Vagina (tissue), 2 donors: ENCODE data around the gene SLC22A13. TPM values are rescaled to one million over a fixed set of nuclear protein-coding genes. Genes with fewer than 3 reads are reported as not detected.

Source experiments
- DNase-seq, 2 donors: peaks; one replicate each; pipeline ENCODE4 v3.0.0-alpha.2; 2017; ENCODE audit errors: extremely low spot score in 2 of 2
- H3K27ac ChIP-seq: fragments of 200-600 bp; sonication (generic); one replicate; pipeline ENCODE4 v1.5.1; 2019
- H3K27me3 ChIP-seq: fragments of 200-600 bp; sonication (generic); one replicate; pipeline ENCODE4 v1.5.1; 2019
- H3K36me3 ChIP-seq, 2 donors: fragments of 200-600 bp; sonication (generic); one replicate each; pipeline ENCODE4 v1.5.1; 2017 to 2019
- H3K4me1 ChIP-seq: fragments of 200-600 bp; sonication (generic); one replicate; pipeline ENCODE4 v1.5.1; 2019
- H3K4me3 ChIP-seq, 2 donors: fragments of 200-600 bp; sonication (generic); 1 replicate in 1 of 2; 2 replicates in 1 of 2; pipeline ENCODE4 v1.5.1; 2016 to 2019
- H3K9me3 ChIP-seq: fragments of 200-600 bp; sonication (generic); one replicate; pipeline ENCODE4 v1.5.1; 2019
- POLR2A ChIP-seq, 2 donors: fragments of 450-650 bp; IDR thresholded peaks; one replicate each; pipeline ENCODE4 v1.6.1; 2017; ENCODE audit warnings: antibody characterized with exemption in 2 of 2, mild to moderate bottlenecking in 2 of 2, moderate library complexity in 2 of 2
- POLR2AphosphoS5 ChIP-seq, 2 donors: sonication (generic); formaldehyde crosslinking; IDR thresholded peaks; one replicate each; pipeline ENCODE4 v1.9.0; 2017; ENCODE audit warnings: antibody characterized with exemption in 2 of 2, mild to moderate bottlenecking in 2 of 2, low read depth in 1 of 2; ENCODE audit not compliant: insufficient read depth in 1 of 2
- intact Hi-C: fragments of 100-400 bp; cut with DNase I; formaldehyde crosslinking; loops from one replicate; pipeline ENCODE4 v1.15.1; 2023
- total RNA-seq: library from RNA; depleted of rRNA; stranded (reverse); fragments of >200 nt; gene quantifications from one replicate; pipeline ENCODE4 v1.2.3, GENCODE V29; 2016
- TF ChIP-seq, protein P1 (sequence below), 3 experiments: fragments of 450-650 bp in 2 of 3; fragments of 200-600 bp in 1 of 3; sonication (generic) in 1 of 3; IDR thresholded peaks; one replicate each; pipeline ENCODE4 v1.5.1; 2017 to 2019; ENCODE audit warnings: antibody characterized with exemption in 3 of 3, mild to moderate bottlenecking in 2 of 3, moderate library complexity in 2 of 3

Gene SLC22A13
- total RNA-seq, 1 donor from 2014 or later = not detected

DNA sequence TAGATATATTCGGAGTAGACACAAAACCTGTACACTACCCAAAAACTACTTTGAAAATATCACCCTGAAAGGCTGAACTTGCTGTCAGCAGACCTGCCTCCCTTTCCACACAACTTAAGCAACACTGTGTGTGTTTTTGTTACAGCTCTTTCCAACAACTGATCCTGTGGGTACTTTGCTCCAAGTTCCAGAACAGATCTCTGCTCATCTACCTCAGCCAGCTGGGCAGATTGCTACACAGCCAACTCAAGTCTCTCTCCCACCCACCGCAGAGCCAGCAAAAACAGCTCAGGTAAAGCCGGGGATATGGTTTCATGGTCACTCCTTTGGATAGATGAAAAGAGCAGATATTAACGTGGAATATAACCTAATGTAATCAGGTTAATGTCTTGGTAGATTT is 19.7 kb upstream of the SLC22A13 start:
- DNase-seq = no peak
- Histone ChIP-seq H3K27me3 (no peaks in the 10 kb centered on the region), H3K4me3 (no peak overlapping the region), H3K9me3 (no peaks in the 10 kb centered on the region), H3K27ac (no peak overlapping the region), H3K4me1 (no peaks in the 10 kb centered on the region), H3K36me3 (peaks cover 0 to 33% of the 10 kb centered on the region in 2 donors)
- intact Hi-C loops = no loop called here
- TF ChIP-seq POLR2A (IDR thresholded peaks at IDR 0.05) (no peak), POLR2AphosphoS5 (IDR thresholded peaks at IDR 0.05; ENCODE audit: insufficient read depth in 1 of 2, low read depth in 1 of 2) (no peak)
- TF ChIP-seq, protein P1, sequence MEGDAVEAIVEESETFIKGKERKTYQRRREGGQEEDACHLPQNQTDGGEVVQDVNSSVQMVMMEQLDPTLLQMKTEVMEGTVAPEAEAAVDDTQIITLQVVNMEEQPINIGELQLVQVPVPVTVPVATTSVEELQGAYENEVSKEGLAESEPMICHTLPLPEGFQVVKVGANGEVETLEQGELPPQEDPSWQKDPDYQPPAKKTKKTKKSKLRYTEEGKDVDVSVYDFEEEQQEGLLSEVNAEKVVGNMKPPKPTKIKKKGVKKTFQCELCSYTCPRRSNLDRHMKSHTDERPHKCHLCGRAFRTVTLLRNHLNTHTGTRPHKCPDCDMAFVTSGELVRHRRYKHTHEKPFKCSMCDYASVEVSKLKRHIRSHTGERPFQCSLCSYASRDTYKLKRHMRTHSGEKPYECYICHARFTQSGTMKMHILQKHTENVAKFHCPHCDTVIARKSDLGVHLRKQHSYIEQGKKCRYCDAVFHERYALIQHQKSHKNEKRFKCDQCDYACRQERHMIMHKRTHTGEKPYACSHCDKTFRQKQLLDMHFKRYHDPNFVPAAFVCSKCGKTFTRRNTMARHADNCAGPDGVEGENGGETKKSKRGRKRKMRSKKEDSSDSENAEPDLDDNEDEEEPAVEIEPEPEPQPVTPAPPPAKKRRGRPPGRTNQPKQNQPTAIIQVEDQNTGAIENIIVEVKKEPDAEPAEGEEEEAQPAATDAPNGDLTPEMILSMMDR (IDR thresholded peaks at IDR 0.05) = no peak

GRCh38 chr3:38247366-38248035 is 18.1 kb upstream of the SLC22A13 start:
- Histone ChIP-seq H3K9me3 (no peaks in the 10 kb centered on the region), H3K4me3 (no peak overlapping the region), H3K36me3 (peaks cover 0 to 46% of the 10 kb centered on the region in 2 donors), H3K4me1 (no peaks in the 10 kb centered on the region), H3K27ac (no peak overlapping the region), H3K27me3 (no peaks in the 10 kb centered on the region)
- no peak for DNase-seq
- intact Hi-C loops = no loop called here
- no peak for TF ChIP-seq POLR2A (IDR thresholded peaks at IDR 0.05)
- peak in 1 of 2 donors; percentile 26 for TF ChIP-seq POLR2AphosphoS5 (IDR thresholded peaks at IDR 0.05; ENCODE audit: insufficient read depth in 1 of 2, low read depth in 1 of 2)
- TF ChIP-seq, protein P1 (IDR thresholded peaks at IDR 0.05) = no peak

DNA sequence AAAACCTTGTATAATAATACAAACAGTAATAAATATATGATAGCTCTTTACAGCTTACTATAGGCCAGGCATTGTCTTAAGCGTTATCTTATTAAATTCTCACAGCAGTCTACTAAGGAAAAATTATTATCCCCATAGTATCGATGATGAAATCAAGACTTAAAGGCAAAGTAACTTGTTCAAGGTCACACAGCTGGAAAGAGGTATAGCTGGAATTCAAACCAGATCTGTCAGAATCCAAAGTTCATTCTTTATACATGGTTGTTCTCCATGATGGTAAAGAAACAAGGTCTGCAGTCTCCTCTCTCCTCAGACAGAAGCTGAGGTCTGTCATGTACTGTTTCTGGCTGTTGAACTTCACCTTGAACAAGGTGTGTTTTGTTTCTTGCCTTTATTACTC is 15.4 kb upstream of the SLC22A13 start:
- Histone ChIP-seq H3K27me3 (no peaks in the 10 kb centered on the region), H3K4me1 (no peaks in the 10 kb centered on the region), H3K9me3 (no peaks in the 10 kb centered on the region), H3K27ac (no peak overlapping the region), H3K36me3 (peaks cover 0 to 67% of the 10 kb centered on the region in 2 donors), H3K4me3 (no peak overlapping the region)
- DNase-seq = no peak
- TF ChIP-seq POLR2AphosphoS5 (IDR thresholded peaks at IDR 0.05; ENCODE audit: insufficient read depth in 1 of 2, low read depth in 1 of 2) (no peak), POLR2A (IDR thresholded peaks at IDR 0.05) (no peak)
- TF ChIP-seq, protein P1 (IDR thresholded peaks at IDR 0.05) = no peak
- intact Hi-C loops = no loop called here

- H3K4me1 ChIP-seq = no peaks in the 10 kb centered on the region
- H3K9me3 ChIP-seq = no peaks in the 10 kb centered on the region
- intact Hi-C loops = no loop called here
- no peak for DNase-seq
- H3K27ac ChIP-seq = no peak overlapping the region
- H3K27me3 ChIP-seq = no peaks in the 10 kb centered on the region
- no peak for TF ChIP-seq POLR2A (IDR thresholded peaks at IDR 0.05)
- TF ChIP-seq, protein P1 (IDR thresholded peaks at IDR 0.05) = no peak
- TF ChIP-seq POLR2AphosphoS5 (IDR thresholded peaks at IDR 0.05; ENCODE audit: insufficient read depth in 1 of 2, low read depth in 1 of 2) = no peak
- no peak overlapping the region for H3K4me3 ChIP-seq
- H3K36me3 ChIP-seq = peaks cover 0 to 62% of the 10 kb centered on the region in 2 donors
These were observed 14.4 kb upstream of the SLC22A13 start for GRCh38 chr3:38251197-38251596.

GRCh38 chr3:38253704-38254103 is 11.9 kb upstream of the SLC22A13 start:
- intact Hi-C loops = no loop called here
- TF ChIP-seq, protein P1 (IDR thresholded peaks at IDR 0.05) = no peak
- TF ChIP-seq POLR2AphosphoS5 (IDR thresholded peaks at IDR 0.05; ENCODE audit: insufficient read depth in 1 of 2, low read depth in 1 of 2) (no peak), POLR2A (IDR thresholded peaks at IDR 0.05) (no peak)
- peaks cover 0 to 50% of the 10 kb centered on the region in 2 donors for H3K36me3 ChIP-seq

More at GRCh38 chr3:38253704-38254103, 11.9 kb upstream of the SLC22A13 start:
- H3K9me3 ChIP-seq = no peaks in the 10 kb centered on the region
- DNase-seq = no peak
- no peak overlapping the region for H3K27ac ChIP-seq
- H3K4me3 ChIP-seq = no peak overlapping the region
- no peaks in the 10 kb centered on the region for H3K27me3 ChIP-seq
- H3K4me1 ChIP-seq = no peaks in the 10 kb centered on the region
